A172 (cell line): ENCODE data around the gene RBFOX2. TPM values are rescaled to one million over a fixed set of nuclear protein-coding genes. Genes with fewer than 3 reads are reported as not detected.

Source experiments
- DNase-seq: peaks from one replicate; pipeline ENCODE4 v3.0.0-alpha.2; 2015; ENCODE audit warnings: low spot score
- total RNA-seq: library from RNA; depleted of rRNA; stranded (reverse); fragments of >200 nt; shearing (Covaris generic); gene quantifications from 2 replicates; pipeline ENCODE4 v1.2.3, GENCODE V29; 2014

The RBFOX2 gene
- total RNA-seq, 1 experiment from 2014 or later = 47.5 TPM

DNA sequence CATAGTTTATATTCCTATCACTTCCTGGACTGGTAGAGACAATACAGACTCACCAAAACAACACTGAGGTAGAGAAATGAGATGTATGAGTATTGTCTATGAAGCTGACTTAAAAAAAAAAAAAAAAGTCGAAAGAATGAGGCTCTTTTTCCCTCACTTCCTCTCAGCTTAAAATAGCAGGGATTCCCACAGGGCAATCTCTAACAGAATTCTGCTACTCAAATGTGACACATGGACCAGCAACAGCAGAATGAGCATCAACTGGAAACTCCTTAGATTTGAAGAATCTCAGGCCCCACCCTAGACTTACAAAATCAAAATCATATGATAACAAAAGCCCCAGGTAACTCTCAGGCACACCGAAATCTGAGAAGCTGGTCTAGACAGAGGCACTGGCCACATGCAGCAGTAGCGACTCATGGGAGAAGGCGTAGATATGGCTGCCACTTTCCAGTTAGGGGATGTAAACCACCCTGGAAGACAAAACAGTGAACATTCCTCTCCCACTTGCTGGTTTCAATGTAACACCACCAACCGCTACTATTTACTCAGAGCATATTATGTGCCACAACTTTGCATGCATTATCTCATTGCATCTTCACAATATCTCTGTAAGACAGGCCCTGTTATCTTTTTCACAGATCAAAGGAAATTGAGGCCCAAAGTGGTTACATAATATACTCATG lies 128.0 kb downstream of the RBFOX2 start:
- DNase-seq = peak; percentile 35

DNA sequence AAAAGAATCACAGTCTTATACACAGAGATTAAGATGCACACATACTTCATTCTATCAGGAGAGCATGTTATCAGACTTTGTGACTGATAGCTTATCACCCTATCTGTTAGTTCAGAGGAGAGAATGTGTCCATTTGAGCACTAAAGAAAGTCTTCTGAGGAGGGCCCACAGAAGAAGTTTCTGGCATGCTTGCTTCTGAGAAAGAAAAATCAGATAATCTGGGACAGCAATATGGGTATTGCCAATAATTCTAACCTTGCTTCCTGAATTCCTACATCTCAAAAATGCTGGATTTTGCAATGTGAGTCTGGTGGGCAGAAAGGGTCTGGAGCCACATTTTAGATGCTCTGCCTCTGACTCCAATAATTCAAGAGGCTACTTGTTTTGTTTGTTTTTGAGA lies 128.9 kb downstream of the RBFOX2 start:
- DNase-seq = no peak

DNA sequence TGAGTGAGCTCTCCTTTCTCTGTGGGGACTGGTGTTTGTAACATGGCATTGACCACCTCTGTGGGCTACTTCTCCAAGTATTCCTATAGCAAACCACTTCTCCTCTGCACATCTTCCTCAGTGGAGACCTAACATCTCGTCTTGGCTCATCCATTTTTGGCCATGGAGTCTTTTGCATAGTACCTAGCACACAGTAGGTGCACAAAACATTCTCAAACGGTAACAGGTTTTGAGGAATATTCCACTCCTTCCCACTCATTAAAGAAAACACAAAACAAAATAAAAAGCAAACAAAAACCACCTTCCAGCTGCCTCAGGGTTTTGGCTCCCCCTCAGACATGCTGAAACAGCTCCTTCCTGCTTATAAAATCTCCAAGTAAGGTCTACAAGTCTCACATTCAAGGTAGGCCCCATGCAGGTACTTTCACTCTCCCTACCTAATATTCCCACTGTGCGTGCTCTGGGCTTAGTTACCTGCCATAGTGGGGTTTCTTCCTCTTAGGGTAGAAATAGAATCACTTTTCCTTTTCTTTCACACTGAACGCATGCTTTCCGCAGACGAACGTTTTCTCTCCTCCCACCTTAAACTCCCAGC lies 132.4 kb downstream of the RBFOX2 start:
- no peak for DNase-seq

DNA sequence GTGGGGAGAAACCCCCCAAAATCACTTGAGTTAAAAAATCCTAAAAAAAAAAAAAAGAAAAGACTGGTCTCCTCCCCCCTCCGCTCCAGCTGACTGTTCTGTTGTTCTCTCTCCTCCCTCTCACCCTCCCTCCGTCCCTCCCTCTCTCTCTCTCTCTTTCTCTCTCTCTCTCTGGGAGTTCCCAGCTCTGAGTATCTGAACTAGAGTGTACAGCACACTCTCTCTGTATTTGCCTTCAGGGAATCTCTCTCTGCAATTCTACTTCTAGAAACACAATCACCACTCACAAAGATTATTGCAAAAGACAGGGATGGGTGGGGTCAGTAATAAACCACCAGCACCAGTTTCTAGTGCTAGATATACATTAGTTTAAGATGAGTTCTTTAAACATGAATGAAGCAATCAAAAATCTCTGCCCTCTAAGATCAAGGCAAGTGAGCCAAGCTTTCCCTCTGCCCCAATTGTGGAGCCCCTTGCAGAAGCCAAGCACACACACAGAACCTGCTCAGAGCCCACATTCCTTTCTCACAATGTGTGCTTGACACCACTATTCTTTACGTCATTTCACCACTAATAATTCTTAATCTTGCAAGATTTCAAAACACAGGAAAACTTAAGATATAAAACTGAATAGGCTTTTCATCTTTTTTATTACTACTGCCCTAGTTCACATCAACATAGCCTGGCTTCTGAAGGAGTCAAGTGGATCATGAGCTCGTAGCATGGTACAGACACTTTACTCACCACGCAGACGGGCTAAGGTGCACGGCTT lies 133.5 kb downstream of the RBFOX2 start:
- DNase-seq = peak; percentile 37

DNA sequence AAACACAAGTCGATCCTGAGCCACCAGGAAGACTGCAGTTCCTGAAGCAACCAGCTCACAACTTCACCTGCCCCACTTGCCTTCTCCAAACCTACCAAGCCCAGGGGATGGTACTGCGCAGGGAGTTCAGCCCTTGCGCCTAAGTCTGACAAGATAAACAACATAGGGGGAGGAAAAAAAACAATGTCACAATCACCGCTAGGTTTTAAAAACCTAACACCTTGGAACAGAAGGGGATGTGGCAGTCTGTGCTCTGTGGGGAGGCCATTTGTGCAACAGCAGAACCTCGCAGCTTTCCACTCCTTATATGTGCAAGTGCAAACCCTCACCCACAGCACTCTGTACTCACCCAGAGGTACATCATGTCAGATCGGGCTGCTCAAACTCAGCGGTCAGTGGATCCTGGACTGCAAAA lies 134.2 kb downstream of the RBFOX2 start:
- DNase-seq = no peak

DNA sequence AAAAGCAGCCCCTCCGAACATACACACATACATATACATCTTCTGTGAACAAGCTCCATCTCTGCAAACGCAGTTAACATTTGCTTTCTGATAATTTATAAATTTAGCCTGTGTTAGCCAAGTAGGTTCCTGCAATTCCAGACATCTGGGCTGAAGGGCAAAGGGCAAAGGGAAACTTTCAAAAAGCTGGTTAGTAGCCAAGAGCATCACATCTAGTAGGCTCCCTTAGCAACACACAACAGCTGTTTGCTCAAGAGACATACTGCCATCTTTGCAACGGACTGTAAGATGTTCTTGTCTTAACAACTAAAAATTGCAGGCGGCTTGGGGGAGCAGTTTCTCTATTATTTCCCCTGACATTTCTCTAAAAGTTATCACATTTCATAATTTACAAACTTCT lies 134.9 kb downstream of the RBFOX2 start:
- no peak for DNase-seq

DNA sequence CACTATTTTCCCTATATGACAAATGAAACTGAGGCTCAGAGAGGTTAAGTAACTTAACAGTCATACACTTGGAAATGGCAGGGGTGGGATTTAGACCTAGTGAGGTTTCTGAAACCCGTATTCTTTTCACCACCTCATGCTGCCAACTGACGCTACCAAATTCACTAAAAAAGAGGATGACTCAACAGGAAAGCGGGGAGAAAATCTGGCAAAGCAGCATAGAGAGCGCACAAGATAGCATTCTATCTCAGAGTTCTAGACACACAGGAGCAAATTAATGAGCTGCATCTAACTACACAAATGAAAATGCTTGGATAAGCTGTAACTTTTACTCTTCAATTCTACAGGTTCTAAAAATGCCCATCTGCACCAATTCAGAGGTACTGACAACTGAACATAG lies 136.4 kb downstream of the RBFOX2 start:
- peak; percentile 54 for DNase-seq

DNA sequence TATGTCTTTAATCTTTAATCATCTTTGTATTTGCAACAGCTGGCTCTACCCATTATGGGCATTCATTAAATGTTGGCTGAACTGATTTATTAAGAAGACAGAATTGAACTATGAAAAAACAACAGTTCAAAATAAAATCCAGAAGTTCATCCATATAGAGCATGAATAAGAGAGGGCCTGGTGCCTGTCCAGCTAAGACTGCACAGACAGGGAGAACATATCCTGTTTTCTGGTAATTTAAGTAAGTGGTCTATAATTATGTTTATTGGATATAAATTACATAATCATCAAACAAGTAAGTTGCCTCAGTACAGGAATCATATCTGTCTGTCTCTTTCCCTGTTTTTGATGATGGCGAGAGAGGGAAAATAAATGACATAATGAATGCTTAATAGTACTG lies 137.2 kb downstream of the RBFOX2 start:
- DNase-seq = no peak

DNA sequence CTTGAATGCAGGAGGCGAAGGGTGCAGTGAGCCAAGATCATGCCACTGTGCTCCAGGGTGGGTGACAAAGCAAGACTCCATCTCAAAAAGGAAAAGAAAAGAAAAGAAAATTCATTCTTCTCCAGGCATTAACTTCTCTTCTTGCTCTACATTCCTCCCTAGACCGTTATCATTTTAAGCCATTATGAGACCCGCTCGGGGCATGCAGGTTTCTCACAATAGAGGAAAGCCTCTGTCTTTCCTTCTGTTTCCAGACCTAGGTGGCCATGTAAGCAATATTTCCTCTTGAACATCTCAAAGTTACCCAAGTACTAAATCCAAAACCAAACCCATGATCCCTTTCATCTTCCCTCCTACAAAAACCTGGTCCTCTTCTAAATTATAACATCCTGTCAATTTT lies 139.6 kb downstream of the RBFOX2 start:
- no peak for DNase-seq

DNA sequence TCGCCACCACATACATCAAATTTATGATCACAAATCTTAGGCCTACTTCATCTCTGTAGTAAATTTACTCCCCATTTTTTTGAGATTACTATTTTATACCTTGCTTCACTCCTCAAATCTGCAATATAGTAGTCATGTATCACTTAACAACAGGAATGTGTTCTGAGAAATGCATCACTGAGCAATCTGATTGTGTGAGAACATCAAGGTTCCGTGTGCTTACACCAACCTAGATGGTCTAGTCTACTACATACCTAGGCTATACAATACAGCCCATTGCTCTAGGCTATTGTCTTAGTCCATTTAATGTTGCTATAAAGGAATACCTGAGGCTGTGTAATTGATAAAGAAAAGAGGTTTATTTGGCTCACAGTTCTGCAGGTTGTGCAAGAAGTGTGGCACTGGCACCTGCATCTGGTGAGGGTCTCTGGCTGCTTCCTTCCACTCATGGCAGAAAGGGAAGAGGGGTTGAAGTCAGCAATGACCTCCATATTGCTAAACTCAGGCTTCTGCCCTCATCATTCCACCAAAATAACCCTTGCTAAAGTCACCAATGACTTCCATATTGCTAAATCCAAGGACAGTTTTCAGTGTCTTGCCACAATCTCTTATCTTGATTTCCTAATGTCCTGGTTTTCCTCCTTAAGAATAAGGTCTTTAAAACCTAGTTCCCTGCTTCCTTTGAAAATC lies 140.3 kb downstream of the RBFOX2 start:
- no peak for DNase-seq

DNA sequence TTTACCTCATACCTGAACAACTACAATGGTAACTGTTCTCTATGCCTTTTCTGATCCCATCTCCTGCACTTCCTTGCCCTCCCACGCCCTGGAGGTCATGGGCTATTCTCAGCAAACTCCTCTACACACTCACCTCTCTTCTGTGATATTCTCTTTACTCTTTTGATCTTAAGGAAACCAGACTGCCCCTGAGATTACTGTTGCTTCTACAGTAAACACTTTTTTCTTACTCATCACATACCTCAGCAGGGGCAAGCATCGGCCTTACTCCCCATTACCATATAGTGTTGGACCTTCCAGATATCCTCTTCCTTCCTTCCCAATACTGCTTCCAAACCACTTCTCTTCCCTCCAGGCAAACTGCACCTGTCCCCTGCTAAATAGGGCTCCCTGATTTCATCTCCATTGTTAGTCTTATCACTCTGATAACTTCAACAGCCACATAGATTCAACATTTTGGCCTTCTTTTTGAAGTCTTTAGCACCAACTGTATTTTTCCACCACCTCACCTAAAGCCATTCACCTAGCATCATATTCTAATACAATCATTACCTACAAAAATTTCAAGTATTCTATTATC lies 141.2 kb downstream of the RBFOX2 start:
- DNase-seq = no peak

DNA sequence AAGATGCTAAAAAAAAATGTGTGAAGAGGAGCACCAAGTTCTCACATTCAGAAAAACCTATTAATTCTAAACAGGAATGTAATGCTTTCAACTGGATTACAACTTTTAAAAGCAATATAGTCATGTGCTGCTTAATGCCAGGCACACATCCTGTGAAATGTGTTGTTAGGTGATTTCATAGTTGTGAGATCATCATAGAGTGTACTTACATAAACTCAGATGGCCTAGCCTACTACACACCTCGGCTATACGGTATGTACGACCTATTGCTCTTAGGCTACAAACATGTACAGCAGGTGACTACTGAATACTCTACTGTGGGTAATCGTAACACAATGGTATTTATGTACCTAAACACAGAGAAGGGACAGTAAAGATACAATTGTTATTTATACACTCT lies 142.3 kb downstream of the RBFOX2 start:
- no peak for DNase-seq

DNA sequence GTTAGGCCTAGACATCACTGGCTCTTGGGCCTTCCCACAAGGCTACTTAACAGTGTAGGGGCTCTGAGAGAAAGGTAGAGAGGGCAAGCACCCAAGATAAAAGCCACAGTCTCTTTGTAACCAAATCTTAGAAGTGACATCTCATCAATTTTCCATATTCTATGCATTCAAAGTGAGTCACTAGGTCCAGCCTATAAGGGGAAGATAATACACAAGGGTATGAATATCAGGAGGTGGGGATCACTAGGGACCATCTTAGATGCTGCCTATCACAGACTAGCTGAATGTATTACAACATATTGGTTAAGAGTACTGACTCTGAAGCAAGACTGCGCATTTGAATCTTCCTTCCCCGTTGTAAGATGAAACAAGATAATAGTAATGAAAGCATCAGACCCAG lies 144.1 kb downstream of the RBFOX2 start:
- DNase-seq = no peak

DNA sequence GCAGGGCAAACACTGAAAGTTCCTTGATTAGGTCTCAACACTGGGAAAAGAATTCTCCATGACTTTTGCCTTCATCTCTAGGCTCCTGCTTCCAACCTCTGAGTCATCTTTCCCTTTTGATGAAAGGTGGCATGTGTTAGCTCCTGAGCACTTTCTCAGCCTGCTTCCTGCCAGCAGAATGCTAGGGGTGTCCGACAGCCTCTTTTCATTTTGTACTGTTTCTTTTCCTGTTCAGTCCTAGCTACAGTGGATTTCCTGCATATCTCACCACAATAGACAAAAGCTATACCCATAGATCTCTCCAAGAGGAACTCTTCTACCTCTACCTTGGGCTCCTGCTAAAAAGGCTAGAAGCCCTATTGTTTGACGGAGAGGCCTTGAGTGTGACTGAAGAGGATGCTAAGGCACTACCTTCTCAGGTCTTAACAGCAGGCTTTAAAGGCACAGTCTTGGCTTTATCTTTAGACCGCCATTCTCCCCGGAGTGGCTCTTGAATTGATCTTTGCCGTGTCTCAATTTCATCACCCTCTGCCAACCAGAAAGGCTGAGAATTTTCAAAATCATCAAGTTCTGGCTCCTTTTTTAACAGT lies 145.5 kb downstream of the RBFOX2 start:
- DNase-seq = peak; percentile 50

DNA sequence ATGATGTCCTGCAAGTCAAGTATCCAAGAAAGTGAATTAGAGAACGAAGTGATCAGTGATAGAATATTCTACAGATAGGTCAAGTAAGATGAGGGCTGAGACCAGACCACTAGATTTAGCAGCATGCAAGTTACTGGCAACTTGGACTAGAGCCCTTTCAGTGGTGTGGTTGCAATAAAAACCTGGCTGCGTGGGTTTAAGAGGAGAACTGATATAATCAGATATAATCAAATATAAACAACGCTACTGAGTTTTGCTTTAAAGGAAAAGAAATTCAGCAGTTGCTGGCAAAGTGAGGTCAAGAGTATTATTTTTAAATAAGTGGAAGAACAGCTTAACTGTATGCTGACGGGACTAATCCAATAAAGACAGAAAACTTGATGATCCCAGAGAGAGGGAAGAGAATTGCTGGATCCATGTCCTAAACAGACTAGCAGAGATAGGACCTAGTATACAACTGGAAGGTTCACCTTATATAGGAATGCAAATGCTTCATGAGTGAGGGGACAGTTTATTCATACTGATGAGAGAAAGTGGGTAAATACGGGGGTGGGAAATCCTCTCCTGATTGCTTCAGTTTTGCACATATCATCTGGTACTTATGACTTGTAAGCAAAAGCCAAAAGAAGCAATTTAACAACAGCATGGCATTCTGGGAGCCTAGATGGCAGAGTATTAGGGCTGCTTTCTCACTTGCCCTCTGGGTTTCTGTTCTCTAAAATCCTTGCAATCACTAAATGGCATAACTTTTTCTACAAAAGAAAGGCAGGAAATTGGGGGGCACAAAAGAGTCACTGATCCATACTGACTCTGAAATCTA lies 146.2 kb downstream of the RBFOX2 start:
- no peak for DNase-seq

DNA sequence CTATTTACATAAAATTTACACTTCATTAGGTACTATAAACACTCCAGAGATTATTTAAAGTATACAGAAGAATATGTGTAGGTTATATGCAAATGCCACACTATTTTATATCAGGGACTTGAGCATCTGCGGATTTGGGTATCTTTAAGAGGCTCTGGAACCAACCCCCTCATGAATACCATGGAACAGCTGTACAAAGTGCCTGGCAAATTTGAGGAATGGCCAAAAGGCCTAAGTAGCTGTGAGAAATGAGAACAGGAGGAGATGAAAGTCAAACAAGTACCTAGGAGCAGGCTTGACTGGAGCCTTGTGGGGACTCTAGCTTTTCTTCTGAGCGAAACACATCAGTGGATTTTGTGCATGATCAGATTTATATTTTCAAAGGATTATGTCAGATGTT lies 149.3 kb downstream of the RBFOX2 start:
- DNase-seq = no peak

DNA sequence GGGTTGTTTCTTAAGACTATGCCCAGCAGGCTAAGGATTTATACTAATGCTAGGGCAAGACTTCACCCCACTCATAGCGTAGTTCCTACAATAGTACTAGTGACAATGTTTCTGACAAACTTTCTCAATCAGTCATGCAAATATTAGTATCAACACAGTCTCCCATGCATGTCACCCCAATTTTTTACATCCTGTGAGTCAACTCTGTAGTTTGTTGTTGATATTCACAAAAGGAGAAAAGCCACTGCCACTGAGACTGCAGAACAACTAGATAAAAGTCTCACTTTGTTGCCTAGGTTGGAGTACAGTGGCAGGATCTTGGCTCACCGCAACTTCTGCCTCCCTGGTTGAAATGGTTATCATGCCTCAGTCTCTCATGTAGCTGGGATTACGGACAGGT lies 155.2 kb downstream of the RBFOX2 start:
- DNase-seq = no peak

DNA sequence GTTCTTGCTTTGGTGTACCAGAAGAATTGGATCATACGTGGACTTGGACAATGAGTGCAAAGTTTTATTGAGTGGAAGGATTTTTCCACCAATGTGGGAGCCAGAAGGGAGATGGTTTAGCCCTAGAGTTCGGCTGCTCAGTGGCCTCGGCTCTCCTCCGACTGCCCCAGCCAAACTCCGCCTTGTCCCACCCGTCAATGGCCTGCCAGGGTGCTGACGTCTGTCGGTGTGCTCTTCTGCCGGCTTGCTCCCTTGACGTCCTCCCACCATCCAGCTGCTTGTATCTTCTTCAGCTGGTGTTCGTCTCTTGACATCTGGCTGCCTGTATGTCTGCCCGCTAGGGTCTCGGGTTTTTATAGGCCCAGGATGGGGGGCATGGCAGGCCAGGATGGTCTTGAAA lies 156.2 kb downstream of the RBFOX2 start:
- no peak for DNase-seq

DNA sequence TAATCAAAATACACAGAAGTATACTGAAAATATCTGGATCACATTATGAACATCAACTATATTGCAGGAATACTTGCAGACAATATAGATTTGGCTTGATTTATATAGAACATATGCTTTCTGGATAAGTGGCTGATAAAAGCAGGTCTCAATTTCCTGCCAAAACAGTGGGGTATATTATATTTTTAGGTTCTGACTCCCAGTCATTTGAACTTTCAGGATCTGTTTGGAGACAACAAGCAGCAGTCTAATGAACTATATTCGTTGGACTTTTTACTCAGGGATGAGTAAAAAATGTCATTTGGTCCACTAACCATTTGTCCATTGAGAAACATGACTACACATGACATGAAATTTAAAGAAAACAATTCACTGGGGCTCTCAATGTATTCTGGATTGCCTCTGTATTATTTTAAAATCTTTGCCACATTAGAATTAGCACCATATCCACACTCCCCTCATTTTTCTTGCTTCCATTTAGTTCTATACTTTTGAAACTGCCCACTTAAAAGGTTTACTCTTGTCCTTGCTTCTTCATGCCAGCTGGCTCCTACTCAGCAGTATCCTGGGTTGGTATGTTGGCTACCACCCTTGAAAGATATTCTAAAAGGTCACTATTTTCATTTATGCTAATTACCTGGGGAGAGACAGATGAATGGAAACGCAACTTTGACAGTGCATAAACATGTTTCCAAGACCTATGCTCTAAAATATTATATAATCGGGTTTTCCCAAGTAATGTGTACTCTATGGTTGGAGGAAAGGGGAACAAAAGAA lies 157.9 kb downstream of the RBFOX2 start:
- no peak for DNase-seq

DNA sequence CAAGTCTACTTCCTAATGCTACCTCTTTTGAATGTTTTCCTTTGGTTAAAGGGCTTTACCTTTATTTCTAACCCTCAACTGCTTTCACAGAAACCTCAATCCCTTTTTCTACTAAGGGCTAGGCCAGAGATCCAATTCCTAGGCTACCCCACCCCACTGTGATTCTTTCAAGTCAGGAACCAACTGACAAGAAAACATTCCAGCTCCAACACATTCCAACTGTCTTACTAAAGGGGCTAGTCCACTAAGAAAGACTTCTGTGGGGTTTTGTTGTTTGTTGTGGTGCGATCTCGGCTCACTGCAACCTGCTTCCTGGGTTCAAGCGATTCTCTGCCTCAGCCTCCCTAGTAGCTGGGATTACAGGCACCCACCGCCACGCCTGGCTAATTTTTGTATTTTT lies 159.7 kb downstream of the RBFOX2 start:
- no peak for DNase-seq
